ENCODE data around the gene SBF2.

Gene SBF2

DNA sequence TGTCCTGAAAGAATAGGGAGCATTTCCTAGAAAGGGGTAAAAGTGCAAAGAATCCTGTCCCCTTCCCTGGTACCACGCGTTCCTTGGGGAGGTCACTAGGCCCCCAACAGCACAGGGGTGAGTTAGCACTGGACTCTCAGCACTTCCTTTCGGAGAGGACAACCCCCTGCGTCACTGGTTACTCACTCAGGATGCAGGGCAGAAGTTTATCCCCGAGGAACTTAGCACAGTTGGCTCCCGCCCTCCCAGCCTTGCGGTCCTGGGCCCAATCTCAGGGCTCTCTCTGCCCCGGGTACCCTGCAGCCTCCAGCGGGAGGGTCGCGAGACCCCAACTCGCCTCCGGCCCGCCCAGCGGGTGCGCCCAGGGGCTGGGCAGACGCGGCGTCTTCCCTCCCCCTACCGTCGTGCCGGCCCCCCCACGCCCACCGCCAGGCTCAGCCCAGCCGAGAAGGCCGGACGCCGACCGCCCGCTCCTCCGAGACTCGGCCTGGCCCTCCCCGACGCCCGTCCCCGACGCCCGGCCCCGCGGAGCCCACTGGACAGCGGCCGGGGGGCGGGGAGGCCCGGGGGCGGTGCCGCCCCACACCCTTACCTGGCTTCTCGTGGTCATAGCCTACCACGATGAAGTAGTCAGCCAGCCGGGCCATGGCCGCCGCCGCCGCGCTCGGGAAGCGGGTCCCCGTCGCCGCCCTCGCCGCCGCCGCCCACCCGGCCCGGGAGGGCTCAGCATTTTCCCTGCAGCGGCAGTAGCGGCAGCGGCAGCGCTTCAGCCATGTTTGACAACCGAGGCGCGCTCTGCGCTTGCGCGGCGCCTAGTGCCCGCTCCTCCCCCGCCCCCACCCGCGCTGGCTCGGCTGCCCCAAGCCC is at the start of gene SBF2:
SBF2 (minus strand) TSS at position 797 of the 867 bp plus-strand sequence; CDS start at position 647, 150 bp downstream.
- DNase-seq (ENCODE audit: low spot score), result peak; percentile 88
- TF ChIP-seq, protein P1, sequence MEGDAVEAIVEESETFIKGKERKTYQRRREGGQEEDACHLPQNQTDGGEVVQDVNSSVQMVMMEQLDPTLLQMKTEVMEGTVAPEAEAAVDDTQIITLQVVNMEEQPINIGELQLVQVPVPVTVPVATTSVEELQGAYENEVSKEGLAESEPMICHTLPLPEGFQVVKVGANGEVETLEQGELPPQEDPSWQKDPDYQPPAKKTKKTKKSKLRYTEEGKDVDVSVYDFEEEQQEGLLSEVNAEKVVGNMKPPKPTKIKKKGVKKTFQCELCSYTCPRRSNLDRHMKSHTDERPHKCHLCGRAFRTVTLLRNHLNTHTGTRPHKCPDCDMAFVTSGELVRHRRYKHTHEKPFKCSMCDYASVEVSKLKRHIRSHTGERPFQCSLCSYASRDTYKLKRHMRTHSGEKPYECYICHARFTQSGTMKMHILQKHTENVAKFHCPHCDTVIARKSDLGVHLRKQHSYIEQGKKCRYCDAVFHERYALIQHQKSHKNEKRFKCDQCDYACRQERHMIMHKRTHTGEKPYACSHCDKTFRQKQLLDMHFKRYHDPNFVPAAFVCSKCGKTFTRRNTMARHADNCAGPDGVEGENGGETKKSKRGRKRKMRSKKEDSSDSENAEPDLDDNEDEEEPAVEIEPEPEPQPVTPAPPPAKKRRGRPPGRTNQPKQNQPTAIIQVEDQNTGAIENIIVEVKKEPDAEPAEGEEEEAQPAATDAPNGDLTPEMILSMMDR (IDR thresholded peaks at IDR 0.05; ENCODE audit: extremely low read depth, insufficient read depth, missing control alignments), result no peak
- in situ Hi-C loops (cut with MboI; ENCODE audit: low pct_unique_long_range_greater_than_20kb, low sequenced_read_pairs, unreplicated experiment), result no loop called here

DNA sequence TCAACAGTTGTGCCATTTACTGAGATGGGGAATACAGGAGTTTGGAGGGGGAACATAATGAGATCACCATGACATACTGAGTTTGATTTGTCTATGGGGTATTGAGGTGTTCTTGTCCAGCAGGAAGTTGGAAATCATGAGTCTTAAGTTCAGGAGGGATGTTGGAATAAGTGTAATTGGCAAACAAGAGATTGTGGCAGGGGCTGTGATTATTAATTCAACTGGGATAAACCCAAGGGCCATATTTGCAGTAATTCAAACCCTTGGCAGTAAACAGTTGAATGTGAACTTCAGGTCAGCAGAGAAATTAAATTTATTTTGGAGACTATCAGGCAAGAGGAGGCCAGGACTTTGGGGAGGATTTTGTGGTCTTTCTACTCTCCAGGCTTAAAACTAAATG is 44.3 kb upstream of the SBF2 start:
- in situ Hi-C loops (cut with MboI; ENCODE audit: low pct_unique_long_range_greater_than_20kb, low sequenced_read_pairs, unreplicated experiment), result no loop called here
- TF ChIP-seq, protein P1 (IDR thresholded peaks at IDR 0.05; ENCODE audit: extremely low read depth, insufficient read depth, missing control alignments), result no peak
- no peak for DNase-seq (ENCODE audit: low spot score)

DNA sequence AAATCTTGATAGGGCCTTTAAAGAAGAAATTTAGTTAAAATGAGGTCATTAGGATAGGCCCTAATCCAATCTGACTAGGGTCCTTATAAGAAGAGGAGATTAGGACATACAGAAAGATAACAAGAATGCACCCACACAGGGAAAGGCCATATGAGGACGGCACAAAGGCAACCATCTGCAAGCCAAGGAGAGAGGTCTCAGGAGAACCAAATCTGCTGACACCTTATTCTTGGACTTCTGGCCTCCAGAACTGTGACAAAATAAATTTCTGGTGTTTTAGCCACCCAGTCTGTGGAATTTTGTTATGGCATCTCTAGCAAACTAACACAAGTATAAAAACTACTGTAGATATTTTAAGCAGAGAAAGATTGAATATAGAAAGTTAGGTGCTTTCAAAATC is 39.5 kb upstream of the SBF2 start:
- in situ Hi-C loops (cut with MboI; ENCODE audit: low pct_unique_long_range_greater_than_20kb, low sequenced_read_pairs, unreplicated experiment), result no loop called here
- no peak for DNase-seq (ENCODE audit: low spot score)
- TF ChIP-seq, protein P1 (IDR thresholded peaks at IDR 0.05; ENCODE audit: extremely low read depth, insufficient read depth, missing control alignments), result no peak

DNA sequence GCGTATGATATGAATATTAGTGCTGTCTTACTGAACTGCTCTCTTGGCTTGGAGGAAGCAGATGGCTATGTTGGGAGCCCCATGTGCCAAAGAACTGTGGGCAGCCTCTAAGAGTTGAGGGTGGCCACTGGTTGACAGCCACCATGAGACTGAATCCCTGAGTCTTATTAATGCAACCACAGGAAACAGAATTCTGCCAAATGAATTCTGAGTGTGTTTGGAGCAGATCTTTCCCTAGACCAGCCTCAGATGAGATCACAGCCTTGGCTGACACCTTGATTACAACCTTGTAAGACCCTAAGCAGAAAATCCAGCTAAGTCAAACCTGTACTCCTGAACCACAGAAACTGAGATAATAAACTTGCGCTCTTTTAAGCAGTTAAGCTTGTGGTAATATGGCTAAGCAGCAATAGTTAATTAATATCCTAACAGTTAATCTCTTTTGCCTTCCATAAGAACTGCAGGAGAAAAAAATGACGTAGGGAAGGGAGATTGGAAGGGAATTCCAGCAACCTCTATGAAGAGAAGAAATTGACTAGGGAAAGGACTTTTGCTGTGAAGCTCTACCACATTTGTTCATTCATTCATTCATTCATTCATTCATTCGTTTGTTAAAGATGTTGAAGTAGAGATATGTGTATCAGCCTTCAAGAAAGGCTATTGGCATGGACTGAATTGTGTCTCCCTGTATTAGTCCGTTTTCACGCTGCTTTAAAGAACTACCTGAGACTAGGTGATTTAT is 37.7 kb upstream of the SBF2 start:
- TF ChIP-seq, protein P1 (IDR thresholded peaks at IDR 0.05; ENCODE audit: extremely low read depth, insufficient read depth, missing control alignments), result no peak
- in situ Hi-C loops (cut with MboI; ENCODE audit: low pct_unique_long_range_greater_than_20kb, low sequenced_read_pairs, unreplicated experiment), result no loop called here
- no peak for DNase-seq (ENCODE audit: low spot score)

DNA sequence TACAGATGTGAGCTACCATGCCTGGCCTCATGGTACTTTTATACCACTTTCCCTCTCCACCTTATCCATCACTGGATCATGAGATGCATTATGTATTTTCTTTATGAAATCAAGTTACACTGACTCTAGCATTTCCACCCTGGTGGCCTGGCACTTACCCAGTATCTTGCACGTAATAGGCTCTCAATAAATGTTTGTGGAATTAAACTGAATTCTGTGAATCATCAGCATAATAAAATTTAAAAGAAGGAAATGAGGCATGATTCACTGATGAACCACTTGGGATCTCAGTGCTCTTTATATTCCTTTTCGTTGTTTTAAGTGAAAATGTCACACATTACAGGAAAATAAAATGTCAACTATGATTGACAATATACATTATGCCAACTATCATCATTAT is 35.9 kb upstream of the SBF2 start:
- in situ Hi-C loops (cut with MboI; ENCODE audit: low pct_unique_long_range_greater_than_20kb, low sequenced_read_pairs, unreplicated experiment), result loop anchor here (10.0 kb wide), 1 partner anchor 125 kb away; no protein-coding TSS in a partner anchor
- DNase-seq (ENCODE audit: low spot score), result no peak
- TF ChIP-seq, protein P1 (IDR thresholded peaks at IDR 0.05; ENCODE audit: extremely low read depth, insufficient read depth, missing control alignments), result no peak

DNA sequence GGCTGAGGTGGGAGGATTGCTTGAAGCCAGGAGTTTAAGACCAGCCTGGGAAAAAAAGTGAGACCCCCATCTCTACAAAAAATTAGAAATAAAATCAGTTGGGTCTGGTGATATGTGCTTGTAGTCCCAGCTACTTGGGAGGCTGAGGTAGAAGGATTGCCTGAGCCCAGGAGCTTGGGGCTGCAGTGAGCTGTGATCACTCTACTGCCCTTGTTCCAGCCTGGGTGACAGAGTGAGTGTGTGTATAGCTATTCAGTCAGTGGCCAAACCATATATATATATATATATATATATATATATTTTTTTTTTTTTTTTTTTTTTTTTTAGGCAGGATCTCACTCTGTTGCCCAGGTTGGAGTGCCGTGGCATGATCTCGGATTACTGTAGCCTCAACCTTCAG is 35.3 kb upstream of the SBF2 start:
- DNase-seq (ENCODE audit: low spot score), result no peak
- TF ChIP-seq, protein P1 (IDR thresholded peaks at IDR 0.05; ENCODE audit: extremely low read depth, insufficient read depth, missing control alignments), result no peak
- in situ Hi-C loops (cut with MboI; ENCODE audit: low pct_unique_long_range_greater_than_20kb, low sequenced_read_pairs, unreplicated experiment), result loop anchor here (10.0 kb wide), 1 partner anchor 125 kb away; no protein-coding TSS in a partner anchor

Data from GM13977 (cell line).